HTERT RPE-1 (cell line): Measurements from ENCODE around the gene HIVEP2.

Experiments
- in situ Hi-C: fragments of 300-500 bp; cut with MboI; formaldehyde crosslinking; loops from 4 replicates; pipeline ENCODE4 v1.14.3; 2020; ENCODE audit warnings: low sequenced_read_pairs

Gene HIVEP2

GRCh38 chr6:142714951-142715785 is 229.8 kb downstream of the HIVEP2 start:
- in situ Hi-C loops: no loop called here

- in situ Hi-C loops: no loop called here
Observed at GRCh38 chr6:142713959-142714358, 231.0 kb downstream of the HIVEP2 start.

GRCh38 chr6:142712231-142712630 is 232.7 kb downstream of the HIVEP2 start:
- in situ Hi-C loops: no loop called here

GRCh38 chr6:142708651-142709050 is 236.3 kb downstream of the HIVEP2 start:
- in situ Hi-C loops: no loop called here

- in situ Hi-C loops: no loop called here
Observed at GRCh38 chr6:142707255-142707654, 237.7 kb downstream of the HIVEP2 start.

- in situ Hi-C loops: no loop called here
Observed at GRCh38 chr6:142706210-142706609, 238.8 kb downstream of the HIVEP2 start.

GRCh38 chr6:142705054-142705453 is 239.9 kb downstream of the HIVEP2 start:
- in situ Hi-C loops: no loop called here

- in situ Hi-C loops: no loop called here
Observed at GRCh38 chr6:142702501-142703460, 242.2 kb downstream of the HIVEP2 start.
